SK-N-SH treated with all-trans-retinoic acid at 6 μM for 48 hours (cell line): ENCODE measurements around the gene TBKBP1.

ENCODE experiments used
- ARNTL ChIP-seq: fragments of 450-650 bp; formaldehyde crosslinking; IDR thresholded peaks from 2 replicates; pipeline ENCODE4 v1.5.0; 2020; ENCODE audit warnings: low read depth, mild to moderate bottlenecking, moderate library complexity, borderline replicate concordance
- CREB5 ChIP-seq: fragments of 250-450 bp; sonication (Bioruptor Pico); IDR thresholded peaks from 2 replicates; pipeline ENCODE4 v1.5.1; 2020; ENCODE audit warnings: low read depth, mild to moderate bottlenecking, moderate library complexity
- CSDC2 ChIP-seq: fragments of 250-450 bp; sonication (Bioruptor Pico); IDR thresholded peaks from 2 replicates; pipeline ENCODE4 v1.5.0; 2020; ENCODE audit warnings: mild to moderate bottlenecking, moderate library complexity
- GLIS3 ChIP-seq: fragments of 250-450 bp; sonication (Bioruptor Pico); IDR thresholded peaks from 2 replicates; pipeline ENCODE4 v1.5.0; 2020; ENCODE audit warnings: mild to moderate bottlenecking, moderate library complexity
- PATZ1 ChIP-seq: fragments of 250-450 bp; sonication (Bioruptor Pico); IDR thresholded peaks from 2 replicates; pipeline ENCODE4 v1.8.0; 2020; ENCODE audit warnings: mild to moderate bottlenecking, moderate library complexity, borderline replicate concordance
- POU6F1 ChIP-seq: fragments of 250-450 bp; sonication (Bioruptor Pico); IDR thresholded peaks from 2 replicates; pipeline ENCODE4 v1.8.0; 2021; ENCODE audit warnings: low read depth, mild to moderate bottlenecking, moderate library complexity, borderline replicate concordance
- PPARA ChIP-seq: fragments of 250-450 bp; sonication (Bioruptor Pico); IDR thresholded peaks from 2 replicates; pipeline ENCODE4 v1.5.0; 2020; ENCODE audit warnings: mild to moderate bottlenecking, borderline replicate concordance
- RARB ChIP-seq: fragments of 250-450 bp; sonication (Bioruptor Pico); IDR thresholded peaks from 2 replicates; pipeline ENCODE4 v1.8.0; 2021; ENCODE audit warnings: mild to moderate bottlenecking, moderate library complexity
- TCF4 ChIP-seq: fragments of 250-450 bp; sonication (Bioruptor Pico); IDR thresholded peaks from 2 replicates; pipeline ENCODE4 v1.8.0; 2021; ENCODE audit warnings: mild to moderate bottlenecking, moderate library complexity, borderline replicate concordance
- TOX ChIP-seq: fragments of 250-450 bp; sonication (Bioruptor Pico); IDR thresholded peaks from 2 replicates; pipeline ENCODE4 v1.8.0; 2021; ENCODE audit warnings: mild to moderate bottlenecking, moderate library complexity, borderline replicate concordance
- ZC3H10 ChIP-seq: fragments of 250-450 bp; sonication (Bioruptor Pico); IDR thresholded peaks from 2 replicates; pipeline ENCODE4 v1.5.1; 2021; ENCODE audit warnings: mild to moderate bottlenecking, moderate library complexity
- ZFP30 ChIP-seq: fragments of 450-650 bp; formaldehyde crosslinking; IDR thresholded peaks from 2 replicates; pipeline ENCODE4 v1.5.0; 2022; ENCODE audit warnings: mild to moderate bottlenecking, moderate library complexity
- ZNF70 ChIP-seq: fragments of 450-650 bp; formaldehyde crosslinking; IDR thresholded peaks from 2 replicates; pipeline ENCODE4 v1.5.0; 2020; ENCODE audit warnings: mild to moderate bottlenecking, moderate library complexity
- ZNF8 ChIP-seq: fragments of 450-650 bp; formaldehyde crosslinking; IDR thresholded peaks from 2 replicates; pipeline ENCODE4 v1.5.0; 2020; ENCODE audit warnings: mild to moderate bottlenecking, moderate library complexity

- no peak for TF ChIP-seq CREB5 (CRISPR knock-in tag)
- no peak for TF ChIP-seq ZNF70 (CRISPR knock-in tag)
- no peak for TF ChIP-seq ARNTL
- TF ChIP-seq PPARA (CRISPR knock-in tag) = no peak
- no peak for TF ChIP-seq PATZ1 (CRISPR knock-in tag)
- TF ChIP-seq RARB = no peak
- no peak for TF ChIP-seq ZC3H10 (CRISPR knock-in tag)
- TF ChIP-seq GLIS3 (CRISPR knock-in tag) = no peak
- TF ChIP-seq CSDC2 (CRISPR knock-in tag) = no peak
- TF ChIP-seq ZFP30 (CRISPR knock-in tag) = no peak
- no peak for TF ChIP-seq TOX
- TF ChIP-seq TCF4 (CRISPR knock-in tag) = no peak
- no peak for TF ChIP-seq ZNF8 (CRISPR knock-in tag)
- TF ChIP-seq POU6F1 (CRISPR knock-in tag) = no peak
These were observed 8.5 kb downstream of the TBKBP1 start for GRCh38 chr17:47702391-47702995.
